Measurements from ENCODE around the gene MSI2.

DNA sequence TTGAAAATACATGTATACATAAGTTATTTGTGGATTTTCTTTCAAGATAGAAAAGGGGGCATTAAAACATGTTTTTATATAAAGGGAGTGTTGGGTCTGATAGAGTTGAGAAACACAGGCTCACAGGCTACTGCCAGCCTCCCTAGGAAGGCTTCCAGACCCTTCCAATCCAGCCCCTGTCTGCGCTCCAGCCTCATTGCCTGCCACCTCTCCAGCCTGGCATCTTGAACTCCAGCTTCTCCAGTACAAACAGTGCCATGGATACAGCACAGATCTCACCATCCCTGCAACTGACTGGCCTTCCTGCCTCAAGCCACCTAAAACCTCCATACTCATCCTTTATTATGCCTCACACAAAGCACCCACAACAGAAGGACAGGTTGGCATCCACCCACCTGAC is 448.1 kb downstream of the MSI2 start:
- TF ChIP-seq, protein P1, sequence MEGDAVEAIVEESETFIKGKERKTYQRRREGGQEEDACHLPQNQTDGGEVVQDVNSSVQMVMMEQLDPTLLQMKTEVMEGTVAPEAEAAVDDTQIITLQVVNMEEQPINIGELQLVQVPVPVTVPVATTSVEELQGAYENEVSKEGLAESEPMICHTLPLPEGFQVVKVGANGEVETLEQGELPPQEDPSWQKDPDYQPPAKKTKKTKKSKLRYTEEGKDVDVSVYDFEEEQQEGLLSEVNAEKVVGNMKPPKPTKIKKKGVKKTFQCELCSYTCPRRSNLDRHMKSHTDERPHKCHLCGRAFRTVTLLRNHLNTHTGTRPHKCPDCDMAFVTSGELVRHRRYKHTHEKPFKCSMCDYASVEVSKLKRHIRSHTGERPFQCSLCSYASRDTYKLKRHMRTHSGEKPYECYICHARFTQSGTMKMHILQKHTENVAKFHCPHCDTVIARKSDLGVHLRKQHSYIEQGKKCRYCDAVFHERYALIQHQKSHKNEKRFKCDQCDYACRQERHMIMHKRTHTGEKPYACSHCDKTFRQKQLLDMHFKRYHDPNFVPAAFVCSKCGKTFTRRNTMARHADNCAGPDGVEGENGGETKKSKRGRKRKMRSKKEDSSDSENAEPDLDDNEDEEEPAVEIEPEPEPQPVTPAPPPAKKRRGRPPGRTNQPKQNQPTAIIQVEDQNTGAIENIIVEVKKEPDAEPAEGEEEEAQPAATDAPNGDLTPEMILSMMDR (IDR thresholded peaks at IDR 0.05), result no peak
- no peak for TF ChIP-seq POLR2A (IDR thresholded peaks at IDR 0.05)

Data from right lobe of liver (tissue), 4 donors.